Type B pancreatic cell (in vitro differentiated cells): Measurements from ENCODE around the gene CARHSP1. TPM values are rescaled to one million over a fixed set of nuclear protein-coding genes. Genes with fewer than 3 reads are reported as not detected.
A peak's percentile ranks its signal among the peaks of the same experiment; 100 is the strongest.

Experiments
- DNase-seq: peaks from one replicate; pipeline ENCODE4 v3.0.0; 2021; ENCODE audit warnings: mixed read lengths; ENCODE audit not compliant: unreplicated experiment; ENCODE audit errors: extremely low spot score
- H3K27ac Mint-ChIP-seq: 2 replicates; pipeline ENCODE4 v1.8.0; 2021; ENCODE audit warnings: mild to moderate bottlenecking, mixed read lengths
- H3K27me3 Mint-ChIP-seq: 2 replicates; pipeline ENCODE4 v1.8.0; 2021; ENCODE audit warnings: mixed read lengths
- H3K36me3 Mint-ChIP-seq: 2 replicates; pipeline ENCODE4 v1.8.0; 2021; ENCODE audit warnings: mixed read lengths
- H3K4me1 Mint-ChIP-seq: one replicate; pipeline ENCODE4 v1.8.0; 2021; ENCODE audit warnings: mixed read lengths; ENCODE audit not compliant: unreplicated experiment
- H3K4me3 Mint-ChIP-seq: 2 replicates; pipeline ENCODE4 v1.8.0; 2021; ENCODE audit warnings: mild to moderate bottlenecking, mixed read lengths
- H3K9me3 Mint-ChIP-seq: 2 replicates; pipeline ENCODE4 v1.8.0; 2021; ENCODE audit warnings: mixed read lengths
- total RNA-seq: library from RNA; stranded (reverse); gene quantifications from 2 replicates; pipeline ENCODE4 v1.2.1, GENCODE V29; 2021; ENCODE audit warnings: low replicate concordance
- TF ChIP-seq, protein P1 (sequence below): fragments of 200-600 bp; sonication (generic); conservative IDR thresholded peaks from 2 replicates; pipeline ENCODE4 v1.5.0; 2021; ENCODE audit warnings: antibody characterized with exemption, mild to moderate bottlenecking

Gene CARHSP1
- total RNA-seq, 1 donor from 2014 or later, result 84.6 TPM

- TF ChIP-seq, protein P1, sequence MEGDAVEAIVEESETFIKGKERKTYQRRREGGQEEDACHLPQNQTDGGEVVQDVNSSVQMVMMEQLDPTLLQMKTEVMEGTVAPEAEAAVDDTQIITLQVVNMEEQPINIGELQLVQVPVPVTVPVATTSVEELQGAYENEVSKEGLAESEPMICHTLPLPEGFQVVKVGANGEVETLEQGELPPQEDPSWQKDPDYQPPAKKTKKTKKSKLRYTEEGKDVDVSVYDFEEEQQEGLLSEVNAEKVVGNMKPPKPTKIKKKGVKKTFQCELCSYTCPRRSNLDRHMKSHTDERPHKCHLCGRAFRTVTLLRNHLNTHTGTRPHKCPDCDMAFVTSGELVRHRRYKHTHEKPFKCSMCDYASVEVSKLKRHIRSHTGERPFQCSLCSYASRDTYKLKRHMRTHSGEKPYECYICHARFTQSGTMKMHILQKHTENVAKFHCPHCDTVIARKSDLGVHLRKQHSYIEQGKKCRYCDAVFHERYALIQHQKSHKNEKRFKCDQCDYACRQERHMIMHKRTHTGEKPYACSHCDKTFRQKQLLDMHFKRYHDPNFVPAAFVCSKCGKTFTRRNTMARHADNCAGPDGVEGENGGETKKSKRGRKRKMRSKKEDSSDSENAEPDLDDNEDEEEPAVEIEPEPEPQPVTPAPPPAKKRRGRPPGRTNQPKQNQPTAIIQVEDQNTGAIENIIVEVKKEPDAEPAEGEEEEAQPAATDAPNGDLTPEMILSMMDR, result no peak
- DNase-seq, result no peak
- no peaks in the 10 kb centered on the region for H3K27me3 Mint-ChIP-seq
- no peaks in the 10 kb centered on the region for H3K9me3 Mint-ChIP-seq
- H3K36me3 Mint-ChIP-seq, result peaks cover 18% of the 10 kb centered on the region
- peaks cover 5% of the 10 kb centered on the region for H3K4me1 Mint-ChIP-seq
- peak overlapping the region; percentile 5 for H3K27ac Mint-ChIP-seq
- H3K4me3 Mint-ChIP-seq, result no peak overlapping the region
Measured at GRCh38 chr16:8848939-8849391, 19.8 kb downstream of the CARHSP1 start.

DNA sequence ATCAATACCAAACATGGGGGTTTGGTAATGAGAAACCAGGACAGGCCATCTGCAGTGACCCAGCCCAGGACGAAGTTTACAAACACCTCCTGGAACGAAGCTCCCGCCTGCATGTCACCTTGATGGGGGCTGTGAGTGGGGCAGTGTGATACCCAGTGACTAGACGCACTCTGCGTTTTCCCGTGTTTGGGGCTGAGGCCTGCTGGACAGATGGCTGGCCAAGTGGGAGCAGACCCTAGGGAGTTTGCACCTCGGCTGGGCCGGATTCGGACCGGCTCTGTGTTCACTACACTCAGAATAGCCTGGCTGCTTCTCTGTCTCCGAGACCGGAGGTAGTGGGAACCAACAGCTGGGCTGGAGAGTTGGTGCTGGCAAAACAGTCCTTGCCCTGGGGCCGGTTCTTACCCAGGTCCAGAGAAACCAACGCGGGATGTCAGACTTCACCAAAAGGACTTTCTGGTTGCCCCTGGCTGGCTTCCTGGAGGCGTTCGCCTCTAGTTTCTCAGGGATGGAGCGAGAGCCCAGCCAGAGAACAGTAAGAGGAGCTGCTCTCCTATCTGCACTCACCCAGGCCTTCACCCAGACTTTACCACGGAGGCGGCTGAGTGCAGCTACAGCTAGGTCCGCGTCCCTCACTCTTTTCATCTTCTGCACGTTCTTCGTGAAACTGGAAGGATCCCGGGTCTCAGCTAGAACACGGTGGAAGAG is 20.4 kb downstream of the CARHSP1 start:
- peaks cover 22% of the 10 kb centered on the region for H3K36me3 Mint-ChIP-seq
- DNase-seq, result peak; percentile 56
- no peaks in the 10 kb centered on the region for H3K9me3 Mint-ChIP-seq
- H3K27me3 Mint-ChIP-seq, result no peaks in the 10 kb centered on the region
- H3K27ac Mint-ChIP-seq, result no peak overlapping the region
- TF ChIP-seq, protein P1, result no peak
- peaks cover 5% of the 10 kb centered on the region for H3K4me1 Mint-ChIP-seq
- H3K4me3 Mint-ChIP-seq, result no peak overlapping the region

GRCh38 chr16:8847623-8848022 is 21.2 kb downstream of the CARHSP1 start:
- H3K27ac Mint-ChIP-seq, result no peak overlapping the region
- H3K27me3 Mint-ChIP-seq, result no peaks in the 10 kb centered on the region
- H3K36me3 Mint-ChIP-seq, result peaks cover 19% of the 10 kb centered on the region
- DNase-seq, result no peak
- no peak overlapping the region for H3K4me3 Mint-ChIP-seq
- peaks cover 5% of the 10 kb centered on the region for H3K4me1 Mint-ChIP-seq
- H3K9me3 Mint-ChIP-seq, result no peaks in the 10 kb centered on the region
- TF ChIP-seq, protein P1, result no peak

- Mint-ChIP-seq H3K9me3 (no peaks in the 10 kb centered on the region), H3K36me3 (peaks cover 24% of the 10 kb centered on the region), H3K27me3 (no peaks in the 10 kb centered on the region), H3K4me3 (no peak overlapping the region), H3K4me1 (peaks cover 9% of the 10 kb centered on the region), H3K27ac (no peak overlapping the region)
- DNase-seq, result no peak
- TF ChIP-seq, protein P1, result no peak
Measured at GRCh38 chr16:8847145-8847544, 21.7 kb downstream of the CARHSP1 start.

GRCh38 chr16:8846401-8846932 is 22.3 kb downstream of the CARHSP1 start:
- Mint-ChIP-seq H3K4me3 (no peak overlapping the region), H3K9me3 (no peaks in the 10 kb centered on the region), H3K4me1 (peaks cover 11% of the 10 kb centered on the region), H3K27ac (no peak overlapping the region), H3K27me3 (no peaks in the 10 kb centered on the region), H3K36me3 (peaks cover 25% of the 10 kb centered on the region)
- TF ChIP-seq, protein P1, result no peak
- DNase-seq, result no peak
